Ishikawa (cell line): ENCODE measurements around the gene FGD2.

Source experiments
- CEBPB ChIP-seq: IDR thresholded peaks from 2 replicates; pipeline ENCODE4 v1.6.1; 2012
- EP300 ChIP-seq: IDR thresholded peaks from 2 replicates; pipeline ENCODE4 v1.6.1; 2012; ENCODE audit warnings: borderline replicate concordance
- FOXM1 ChIP-seq: IDR thresholded peaks from 2 replicates; pipeline ENCODE4 v1.6.1; 2012; ENCODE audit warnings: low read depth, borderline replicate concordance
- NFIC ChIP-seq: IDR thresholded peaks from 2 replicates; pipeline ENCODE4 v1.6.1; 2012
- RAD21 ChIP-seq: IDR thresholded peaks from 2 replicates; pipeline ENCODE4 v1.6.1; 2012; ENCODE audit warnings: low read depth
- TEAD4 ChIP-seq: IDR thresholded peaks from 2 replicates; pipeline ENCODE4 v1.6.1; 2012
- YY1 ChIP-seq: IDR thresholded peaks from 2 replicates; pipeline ENCODE4 v1.6.1; 2012; ENCODE audit warnings: low read depth
- TF ChIP-seq, protein P1 (sequence below): IDR thresholded peaks from 2 replicates; pipeline ENCODE4 v1.6.1; 2012

DNA sequence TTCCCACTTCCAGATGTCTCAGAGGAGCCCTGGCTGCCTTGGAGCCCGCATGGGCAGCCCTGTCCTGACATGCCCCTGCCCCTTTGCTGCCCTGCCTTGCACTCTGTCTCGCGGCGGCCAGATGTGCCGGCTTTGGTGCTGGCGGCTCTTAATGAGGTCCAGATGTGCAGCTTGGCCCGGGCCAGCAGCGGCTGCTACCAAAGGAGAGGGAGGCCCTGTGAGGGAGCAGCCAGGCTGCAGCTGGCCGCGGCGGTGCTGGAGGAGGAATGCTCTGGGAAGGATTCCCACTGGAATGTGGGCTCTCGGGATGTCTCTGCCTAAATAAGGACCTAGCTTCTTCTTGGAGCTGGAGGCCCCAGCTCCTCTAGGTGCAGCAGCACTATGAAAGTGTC is 72.4 kb downstream of the FGD2 start:
- TF ChIP-seq YY1 (no peak), FOXM1 (no peak), RAD21 (no peak), EP300 (no peak), TEAD4 (no peak), CEBPB (no peak), NFIC (no peak)
- TF ChIP-seq, protein P1, sequence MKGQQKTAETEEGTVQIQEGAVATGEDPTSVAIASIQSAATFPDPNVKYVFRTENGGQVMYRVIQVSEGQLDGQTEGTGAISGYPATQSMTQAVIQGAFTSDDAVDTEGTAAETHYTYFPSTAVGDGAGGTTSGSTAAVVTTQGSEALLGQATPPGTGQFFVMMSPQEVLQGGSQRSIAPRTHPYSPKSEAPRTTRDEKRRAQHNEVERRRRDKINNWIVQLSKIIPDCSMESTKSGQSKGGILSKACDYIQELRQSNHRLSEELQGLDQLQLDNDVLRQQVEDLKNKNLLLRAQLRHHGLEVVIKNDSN: no peak
